WTC11 (cell line): ENCODE data around the gene ELMOD1. TPM values are rescaled to one million over a fixed set of nuclear protein-coding genes. Genes with fewer than 3 reads are reported as not detected.

ENCODE experiments used
- ATAC-seq: fragments of 200-7000 bp; cut with Tn5 transposase; 2 replicates; pipeline ENCODE4 v1.10.0; 2021; ENCODE audit warnings: mild to moderate bottlenecking, moderate library complexity
- CTCF ChIA-PET: fragments of 300-600 bp; sonication (Branson Sonifier 250); formaldehyde crosslinking; loops from one replicate; lab custom pipeline; 2021; ENCODE audit warnings: antibody characterized with exemption; lab: Charles Lee
- POLR2A ChIA-PET: fragments of 350-600 bp; sonication (Branson Sonifier 250); formaldehyde crosslinking; loops from one replicate; lab custom pipeline; 2021; ENCODE audit warnings: antibody characterized with exemption; lab: Charles Lee
- DNase-seq: peaks from one replicate; pipeline ENCODE4 v3.0.0; 2021; ENCODE audit warnings: low spot score
- H3K27ac Mint-ChIP-seq: 2 replicates; pipeline ENCODE4 v1.8.0; 2021; ENCODE audit warnings: mixed read lengths
- H3K27me3 Mint-ChIP-seq: 2 replicates; pipeline ENCODE4 v1.8.0; 2021; ENCODE audit warnings: low read depth, mild to moderate bottlenecking, moderate library complexity, mixed read lengths
- H3K36me3 Mint-ChIP-seq: 2 replicates; pipeline ENCODE4 v1.8.0; 2021; ENCODE audit warnings: mixed read lengths
- H3K4me1 Mint-ChIP-seq: 2 replicates; pipeline ENCODE4 v1.8.0; 2022; ENCODE audit warnings: mixed read lengths
- H3K4me3 Mint-ChIP-seq: 2 replicates; pipeline ENCODE4 v1.8.0; 2021; ENCODE audit warnings: mild to moderate bottlenecking, moderate library complexity, mixed read lengths
- H3K9me3 Mint-ChIP-seq: 2 replicates; pipeline ENCODE4 v1.8.0; 2021; ENCODE audit warnings: mixed read lengths
- CREM ChIP-seq: sonication (generic); formaldehyde crosslinking; IDR thresholded peaks from 2 replicates; pipeline ENCODE4 v1.8.1; 2022; ENCODE audit warnings: mild to moderate bottlenecking, missing genetic modification reagents, moderate library complexity
- ESRRA ChIP-seq: sonication (generic); formaldehyde crosslinking; IDR thresholded peaks from 2 replicates; pipeline ENCODE4 v1.8.1; 2022; ENCODE audit warnings: mild to moderate bottlenecking, missing genetic modification reagents, borderline replicate concordance
- HMGA2 ChIP-seq: fragments of 250-450 bp; sonication (Bioruptor Pico); IDR thresholded peaks from 2 replicates; pipeline ENCODE4 v1.4.0; 2021; ENCODE audit warnings: mild to moderate bottlenecking, moderate library complexity
- IRF2 ChIP-seq: sonication (generic); formaldehyde crosslinking; IDR thresholded peaks from 2 replicates; pipeline ENCODE4 v1.8.0; 2022; ENCODE audit warnings: low read depth, missing genetic modification reagents, borderline replicate concordance
- KAT7 ChIP-seq: sonication (generic); formaldehyde crosslinking; IDR thresholded peaks from 2 replicates; pipeline ENCODE4 v1.8.1; 2023; ENCODE audit warnings: missing genetic modification reagents, mild to moderate bottlenecking, borderline replicate concordance
- NR2C2 ChIP-seq: sonication (generic); formaldehyde crosslinking; IDR thresholded peaks from 2 replicates; pipeline ENCODE4 v1.8.0; 2022; ENCODE audit warnings: mild to moderate bottlenecking, missing genetic modification reagents
- NR3C1 ChIP-seq: sonication (generic); formaldehyde crosslinking; conservative IDR thresholded peaks from 2 replicates; pipeline ENCODE4 v1.8.1; 2023; ENCODE audit warnings: low read depth, mild to moderate bottlenecking, missing genetic modification reagents
- SMAD4 ChIP-seq: sonication (generic); formaldehyde crosslinking; IDR thresholded peaks from 2 replicates; pipeline ENCODE4 v1.8.0; 2022; ENCODE audit warnings: mild to moderate bottlenecking, missing genetic modification reagents
- TCF7 ChIP-seq: sonication (generic); formaldehyde crosslinking; IDR thresholded peaks from 2 replicates; pipeline ENCODE4 v1.8.0; 2022; ENCODE audit warnings: mild to moderate bottlenecking, low read depth, missing genetic modification reagents, moderate library complexity
- TEAD1 ChIP-seq: sonication (generic); formaldehyde crosslinking; IDR thresholded peaks from 2 replicates; pipeline ENCODE4 v1.8.0; 2022; ENCODE audit warnings: mild to moderate bottlenecking, missing genetic modification reagents
- TEAD4 ChIP-seq: sonication (generic); formaldehyde crosslinking; IDR thresholded peaks from 2 replicates; pipeline ENCODE4 v1.8.0; 2022; ENCODE audit warnings: mild to moderate bottlenecking, missing genetic modification reagents
- ZNF138 ChIP-seq: sonication (generic); formaldehyde crosslinking; conservative IDR thresholded peaks from 2 replicates; pipeline ENCODE4 v1.8.1; 2022; ENCODE audit warnings: mild to moderate bottlenecking, moderate library complexity, missing genetic modification reagents
- ZNF232 ChIP-seq: sonication (generic); formaldehyde crosslinking; IDR thresholded peaks from 2 replicates; pipeline ENCODE4 v1.8.0; 2022; ENCODE audit warnings: mild to moderate bottlenecking, missing genetic modification reagents
- ZNF396 ChIP-seq: fragments of 250-450 bp; sonication (Bioruptor Pico); IDR thresholded peaks from 2 replicates; pipeline ENCODE4 v1.8.0; 2021; ENCODE audit warnings: mild to moderate bottlenecking, moderate library complexity, borderline replicate concordance
- total RNA-seq: library from RNA; stranded (reverse); gene quantifications from 3 replicates; pipeline ENCODE4 v1.2.3, GENCODE V29; 2021
- TF ChIP-seq, protein P1 (sequence below): sonication (generic); formaldehyde crosslinking; IDR thresholded peaks from 2 replicates; pipeline ENCODE4 v1.8.0; 2022; ENCODE audit warnings: mild to moderate bottlenecking, missing genetic modification reagents
- TF ChIP-seq, protein P2 (sequence below): sonication (generic); formaldehyde crosslinking; IDR thresholded peaks from 2 replicates; pipeline ENCODE4 v1.8.0; 2023; ENCODE audit warnings: missing genetic modification reagents, mild to moderate bottlenecking, borderline replicate concordance
- TF ChIP-seq, protein P3 (sequence below): sonication (generic); formaldehyde crosslinking; IDR thresholded peaks from 2 replicates; pipeline ENCODE4 v1.8.1; 2022; ENCODE audit warnings: missing genetic modification reagents, borderline replicate concordance
- TF ChIP-seq, protein P4 (sequence below): fragments of 200-600 bp; IDR thresholded peaks from 2 replicates; pipeline ENCODE4 v1.8.0; 2022; ENCODE audit warnings: antibody characterized with exemption
- TF ChIP-seq, protein P5 (sequence below): sonication (generic); formaldehyde crosslinking; IDR thresholded peaks from 2 replicates; pipeline ENCODE4 v1.8.1; 2023; ENCODE audit warnings: mild to moderate bottlenecking, missing genetic modification reagents
- TF ChIP-seq, protein P6 (sequence below): sonication (generic); formaldehyde crosslinking; IDR thresholded peaks from 2 replicates; pipeline ENCODE4 v1.8.1; 2022; ENCODE audit warnings: low read depth, mild to moderate bottlenecking, moderate library complexity, missing genetic modification reagents, borderline replicate concordance

Gene ELMOD1
- total RNA-seq, 1 experiment from 2014 or later, result 2.3 TPM

DNA sequence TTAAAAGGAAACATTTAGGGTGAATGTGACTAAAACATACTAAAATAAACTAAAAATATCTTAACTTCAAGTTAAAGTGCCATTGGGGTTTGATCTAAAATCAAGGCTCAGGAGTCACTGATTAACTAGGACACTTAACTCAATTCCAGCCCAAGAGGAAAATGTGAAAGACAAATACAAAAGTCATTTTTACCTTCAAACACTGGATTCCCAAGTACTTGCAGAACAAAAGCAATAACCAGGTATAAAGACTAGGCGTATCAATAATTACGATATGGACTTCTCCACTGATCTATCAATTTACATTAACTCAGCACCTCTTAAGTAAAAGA, 41.0 kb upstream of the ELMOD1 start (continued):
- TF ChIP-seq ESRRA (CRISPR knock-in tag) (no peak), NR2C2 (no peak), NR3C1 (no peak), CREM (no peak), ZNF138 (CRISPR knock-in tag) (no peak), TEAD4 (no peak)
- TF ChIP-seq, protein P1, sequence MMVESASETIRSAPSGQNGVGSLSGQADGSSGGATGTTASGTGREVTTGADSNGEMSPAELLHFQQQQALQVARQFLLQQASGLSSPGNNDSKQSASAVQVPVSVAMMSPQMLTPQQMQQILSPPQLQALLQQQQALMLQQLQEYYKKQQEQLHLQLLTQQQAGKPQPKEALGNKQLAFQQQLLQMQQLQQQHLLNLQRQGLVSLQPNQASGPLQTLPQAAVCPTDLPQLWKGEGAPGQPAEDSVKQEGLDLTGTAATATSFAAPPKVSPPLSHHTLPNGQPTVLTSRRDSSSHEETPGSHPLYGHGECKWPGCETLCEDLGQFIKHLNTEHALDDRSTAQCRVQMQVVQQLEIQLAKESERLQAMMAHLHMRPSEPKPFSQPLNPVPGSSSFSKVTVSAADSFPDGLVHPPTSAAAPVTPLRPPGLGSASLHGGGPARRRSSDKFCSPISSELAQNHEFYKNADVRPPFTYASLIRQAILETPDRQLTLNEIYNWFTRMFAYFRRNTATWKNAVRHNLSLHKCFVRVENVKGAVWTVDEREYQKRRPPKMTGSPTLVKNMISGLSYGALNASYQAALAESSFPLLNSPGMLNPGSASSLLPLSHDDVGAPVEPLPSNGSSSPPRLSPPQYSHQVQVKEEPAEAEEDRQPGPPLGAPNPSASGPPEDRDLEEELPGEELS (CRISPR knock-in tag), result no peak
- TF ChIP-seq, protein P2, sequence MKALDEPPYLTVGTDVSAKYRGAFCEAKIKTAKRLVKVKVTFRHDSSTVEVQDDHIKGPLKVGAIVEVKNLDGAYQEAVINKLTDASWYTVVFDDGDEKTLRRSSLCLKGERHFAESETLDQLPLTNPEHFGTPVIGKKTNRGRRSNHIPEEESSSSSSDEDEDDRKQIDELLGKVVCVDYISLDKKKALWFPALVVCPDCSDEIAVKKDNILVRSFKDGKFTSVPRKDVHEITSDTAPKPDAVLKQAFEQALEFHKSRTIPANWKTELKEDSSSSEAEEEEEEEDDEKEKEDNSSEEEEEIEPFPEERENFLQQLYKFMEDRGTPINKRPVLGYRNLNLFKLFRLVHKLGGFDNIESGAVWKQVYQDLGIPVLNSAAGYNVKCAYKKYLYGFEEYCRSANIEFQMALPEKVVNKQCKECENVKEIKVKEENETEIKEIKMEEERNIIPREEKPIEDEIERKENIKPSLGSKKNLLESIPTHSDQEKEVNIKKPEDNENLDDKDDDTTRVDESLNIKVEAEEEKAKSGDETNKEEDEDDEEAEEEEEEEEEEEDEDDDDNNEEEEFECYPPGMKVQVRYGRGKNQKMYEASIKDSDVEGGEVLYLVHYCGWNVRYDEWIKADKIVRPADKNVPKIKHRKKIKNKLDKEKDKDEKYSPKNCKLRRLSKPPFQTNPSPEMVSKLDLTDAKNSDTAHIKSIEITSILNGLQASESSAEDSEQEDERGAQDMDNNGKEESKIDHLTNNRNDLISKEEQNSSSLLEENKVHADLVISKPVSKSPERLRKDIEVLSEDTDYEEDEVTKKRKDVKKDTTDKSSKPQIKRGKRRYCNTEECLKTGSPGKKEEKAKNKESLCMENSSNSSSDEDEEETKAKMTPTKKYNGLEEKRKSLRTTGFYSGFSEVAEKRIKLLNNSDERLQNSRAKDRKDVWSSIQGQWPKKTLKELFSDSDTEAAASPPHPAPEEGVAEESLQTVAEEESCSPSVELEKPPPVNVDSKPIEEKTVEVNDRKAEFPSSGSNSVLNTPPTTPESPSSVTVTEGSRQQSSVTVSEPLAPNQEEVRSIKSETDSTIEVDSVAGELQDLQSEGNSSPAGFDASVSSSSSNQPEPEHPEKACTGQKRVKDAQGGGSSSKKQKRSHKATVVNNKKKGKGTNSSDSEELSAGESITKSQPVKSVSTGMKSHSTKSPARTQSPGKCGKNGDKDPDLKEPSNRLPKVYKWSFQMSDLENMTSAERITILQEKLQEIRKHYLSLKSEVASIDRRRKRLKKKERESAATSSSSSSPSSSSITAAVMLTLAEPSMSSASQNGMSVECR (CRISPR knock-in tag), result no peak
- TF ChIP-seq, protein P3, sequence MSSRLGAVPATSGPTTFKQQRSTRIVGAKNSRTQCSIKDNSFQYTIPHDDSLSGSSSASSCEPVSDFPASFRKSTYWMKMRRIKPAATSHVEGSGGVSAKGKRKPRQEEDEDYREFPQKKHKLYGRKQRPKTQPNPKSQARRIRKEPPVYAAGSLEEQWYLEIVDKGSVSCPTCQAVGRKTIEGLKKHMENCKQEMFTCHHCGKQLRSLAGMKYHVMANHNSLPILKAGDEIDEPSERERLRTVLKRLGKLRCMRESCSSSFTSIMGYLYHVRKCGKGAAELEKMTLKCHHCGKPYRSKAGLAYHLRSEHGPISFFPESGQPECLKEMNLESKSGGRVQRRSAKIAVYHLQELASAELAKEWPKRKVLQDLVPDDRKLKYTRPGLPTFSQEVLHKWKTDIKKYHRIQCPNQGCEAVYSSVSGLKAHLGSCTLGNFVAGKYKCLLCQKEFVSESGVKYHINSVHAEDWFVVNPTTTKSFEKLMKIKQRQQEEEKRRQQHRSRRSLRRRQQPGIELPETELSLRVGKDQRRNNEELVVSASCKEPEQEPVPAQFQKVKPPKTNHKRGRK (CRISPR knock-in tag), result no peak
- TF ChIP-seq, protein P4, sequence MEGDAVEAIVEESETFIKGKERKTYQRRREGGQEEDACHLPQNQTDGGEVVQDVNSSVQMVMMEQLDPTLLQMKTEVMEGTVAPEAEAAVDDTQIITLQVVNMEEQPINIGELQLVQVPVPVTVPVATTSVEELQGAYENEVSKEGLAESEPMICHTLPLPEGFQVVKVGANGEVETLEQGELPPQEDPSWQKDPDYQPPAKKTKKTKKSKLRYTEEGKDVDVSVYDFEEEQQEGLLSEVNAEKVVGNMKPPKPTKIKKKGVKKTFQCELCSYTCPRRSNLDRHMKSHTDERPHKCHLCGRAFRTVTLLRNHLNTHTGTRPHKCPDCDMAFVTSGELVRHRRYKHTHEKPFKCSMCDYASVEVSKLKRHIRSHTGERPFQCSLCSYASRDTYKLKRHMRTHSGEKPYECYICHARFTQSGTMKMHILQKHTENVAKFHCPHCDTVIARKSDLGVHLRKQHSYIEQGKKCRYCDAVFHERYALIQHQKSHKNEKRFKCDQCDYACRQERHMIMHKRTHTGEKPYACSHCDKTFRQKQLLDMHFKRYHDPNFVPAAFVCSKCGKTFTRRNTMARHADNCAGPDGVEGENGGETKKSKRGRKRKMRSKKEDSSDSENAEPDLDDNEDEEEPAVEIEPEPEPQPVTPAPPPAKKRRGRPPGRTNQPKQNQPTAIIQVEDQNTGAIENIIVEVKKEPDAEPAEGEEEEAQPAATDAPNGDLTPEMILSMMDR, result no peak

DNA sequence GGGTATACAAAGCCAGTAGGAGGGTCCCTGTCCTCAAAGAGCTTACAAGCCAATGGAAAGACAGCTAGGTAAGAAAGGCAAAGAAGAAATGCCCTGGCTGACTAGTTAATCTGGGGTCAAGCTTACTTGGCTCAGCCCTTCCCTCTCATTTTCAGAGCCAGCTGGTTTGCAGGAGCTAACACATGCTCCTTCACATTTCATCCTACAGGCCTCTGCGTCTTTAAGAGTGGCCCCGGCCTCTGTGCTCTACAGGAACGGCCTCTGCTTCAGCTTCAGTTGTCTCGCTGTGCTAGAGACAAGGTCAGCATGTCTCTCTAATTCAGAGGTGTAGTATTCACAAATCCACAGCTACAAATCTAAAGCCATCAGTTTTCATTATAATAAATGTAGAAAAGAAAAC, 40.6 kb upstream of the ELMOD1 start:
- H3K4me1 Mint-ChIP-seq, result no peaks in the 10 kb centered on the region
- TF ChIP-seq KAT7 (no peak), HMGA2 (CRISPR knock-in tag) (no peak), SMAD4 (CRISPR knock-in tag) (no peak), IRF2 (CRISPR knock-in tag) (no peak), ZNF232 (CRISPR knock-in tag) (no peak), TCF7 (no peak), NR3C1 (no peak), ZNF396 (no peak), TEAD1 (CRISPR knock-in tag) (no peak)
- TF ChIP-seq, protein P5, sequence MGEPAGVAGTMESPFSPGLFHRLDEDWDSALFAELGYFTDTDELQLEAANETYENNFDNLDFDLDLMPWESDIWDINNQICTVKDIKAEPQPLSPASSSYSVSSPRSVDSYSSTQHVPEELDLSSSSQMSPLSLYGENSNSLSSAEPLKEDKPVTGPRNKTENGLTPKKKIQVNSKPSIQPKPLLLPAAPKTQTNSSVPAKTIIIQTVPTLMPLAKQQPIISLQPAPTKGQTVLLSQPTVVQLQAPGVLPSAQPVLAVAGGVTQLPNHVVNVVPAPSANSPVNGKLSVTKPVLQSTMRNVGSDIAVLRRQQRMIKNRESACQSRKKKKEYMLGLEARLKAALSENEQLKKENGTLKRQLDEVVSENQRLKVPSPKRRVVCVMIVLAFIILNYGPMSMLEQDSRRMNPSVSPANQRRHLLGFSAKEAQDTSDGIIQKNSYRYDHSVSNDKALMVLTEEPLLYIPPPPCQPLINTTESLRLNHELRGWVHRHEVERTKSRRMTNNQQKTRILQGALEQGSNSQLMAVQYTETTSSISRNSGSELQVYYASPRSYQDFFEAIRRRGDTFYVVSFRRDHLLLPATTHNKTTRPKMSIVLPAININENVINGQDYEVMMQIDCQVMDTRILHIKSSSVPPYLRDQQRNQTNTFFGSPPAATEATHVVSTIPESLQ (CRISPR knock-in tag), result no peak
- TF ChIP-seq, protein P6, sequence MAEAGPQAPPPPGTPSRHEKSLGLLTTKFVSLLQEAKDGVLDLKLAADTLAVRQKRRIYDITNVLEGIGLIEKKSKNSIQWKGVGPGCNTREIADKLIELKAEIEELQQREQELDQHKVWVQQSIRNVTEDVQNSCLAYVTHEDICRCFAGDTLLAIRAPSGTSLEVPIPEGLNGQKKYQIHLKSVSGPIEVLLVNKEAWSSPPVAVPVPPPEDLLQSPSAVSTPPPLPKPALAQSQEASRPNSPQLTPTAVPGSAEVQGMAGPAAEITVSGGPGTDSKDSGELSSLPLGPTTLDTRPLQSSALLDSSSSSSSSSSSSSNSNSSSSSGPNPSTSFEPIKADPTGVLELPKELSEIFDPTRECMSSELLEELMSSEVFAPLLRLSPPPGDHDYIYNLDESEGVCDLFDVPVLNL (CRISPR knock-in tag), result no peak
- no peaks in the 10 kb centered on the region for H3K27me3 Mint-ChIP-seq
- H3K27ac Mint-ChIP-seq, result no peak overlapping the region
- ChIA-PET CTCF (interaction anchor here (0.6 to 2.5 kb wide), 5 partner anchors 36 to 503 kb away, joined by 3 to 13 read pairs (median 3); no protein-coding TSS in a partner anchor), POLR2A (no interaction called here)
- no peaks in the 10 kb centered on the region for H3K9me3 Mint-ChIP-seq
- ATAC-seq (no peak), DNase-seq (no peak)
- H3K4me3 Mint-ChIP-seq, result no peak overlapping the region
- peaks cover 20% of the 10 kb centered on the region for H3K36me3 Mint-ChIP-seq
